GM12891 (cell line): Measurements from ENCODE around the gene KMO.

Experiments
- PAX5 ChIP-seq: IDR thresholded peaks from 2 replicates; pipeline ENCODE4 v1.6.1; 2011; ENCODE audit warnings: low read length, moderate library complexity, mild to moderate bottlenecking; ENCODE audit not compliant: insufficient read depth, severe bottlenecking
- POLR2A ChIP-seq: IDR thresholded peaks from 2 replicates; pipeline ENCODE4 v1.6.1; 2011; ENCODE audit warnings: low read depth, low read length, control low read depth
- POLR2AphosphoS5 ChIP-seq: IDR thresholded peaks from 2 replicates; pipeline ENCODE4 v1.6.1; 2011; ENCODE audit warnings: low read depth, low read length, control low read depth
- SPI1 ChIP-seq: IDR thresholded peaks from 2 replicates; pipeline ENCODE4 v1.6.1; 2011; ENCODE audit warnings: low read depth, low read length, control low read depth
- TAF1 ChIP-seq: IDR thresholded peaks from 2 replicates; pipeline ENCODE4 v1.6.1; 2011; ENCODE audit warnings: low read depth, low read length, control low read depth

DNA sequence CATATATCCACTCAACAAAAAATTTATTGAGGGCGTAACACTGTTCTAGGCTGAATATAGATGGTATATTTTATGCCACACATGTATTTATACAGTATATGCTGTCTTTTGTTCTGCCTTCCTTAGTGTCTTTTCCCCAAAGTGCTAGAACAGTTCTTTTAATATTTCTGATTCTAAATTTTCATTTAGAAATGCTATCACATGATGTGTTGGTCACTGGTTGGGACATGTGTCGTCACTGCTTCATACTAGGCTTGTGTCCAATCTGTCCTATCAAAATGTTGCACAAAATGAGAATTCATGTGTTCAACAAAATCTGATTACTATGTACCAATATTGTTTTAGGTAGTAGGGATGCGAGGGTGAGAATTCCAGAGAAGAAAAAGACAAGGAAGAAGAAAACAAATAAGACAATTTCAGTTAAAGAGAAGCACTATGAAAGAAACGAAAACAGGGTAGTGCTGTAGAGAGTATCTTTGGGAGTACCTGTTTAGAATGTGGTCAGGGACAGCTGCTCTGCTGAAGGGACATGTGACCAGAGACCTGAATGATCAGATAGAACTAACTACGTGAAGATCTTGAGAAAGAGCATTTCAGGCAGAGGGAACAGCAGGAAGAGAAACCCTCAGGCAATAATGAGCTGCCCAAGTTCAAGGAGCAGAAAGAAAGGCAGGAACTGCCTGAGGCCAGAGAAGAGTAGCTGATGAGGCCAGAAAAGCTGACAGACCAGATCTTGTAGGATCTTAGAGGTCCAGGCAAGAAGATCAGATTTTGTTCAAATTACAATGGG, 1.3 kb downstream of the KMO start:
- TF ChIP-seq POLR2A (no peak), TAF1 (no peak), POLR2AphosphoS5 (no peak), SPI1 (no peak), PAX5 (no peak)
